Heart right ventricle (tissue), 16 donors: ENCODE data around the gene C3. TPM values are rescaled to one million over a fixed set of nuclear protein-coding genes. Genes with fewer than 3 reads are reported as not detected.

Experiments used
- ATAC-seq, 8 donors: fragments of 200-7000 bp; cut with Tn5 transposase; one replicate each; pipeline ENCODE4 v1.9.1; 2020; ENCODE audit warnings: mild to moderate bottlenecking in 8 of 8, moderate library complexity in 8 of 8, moderate number of reproducible peaks in 1 of 8
- DNase-seq, 2 donors: peaks; one replicate each; pipeline ENCODE4 v3.0.0-alpha.2; 2020
- H3K27ac ChIP-seq, 10 donors: fragments of 200-600 bp; sonication (generic) in 2 of 10; one replicate each; pipeline versions ENCODE4 v1.5.0 to v1.8.0; 2020 to 2022; ENCODE audit warnings: mild to moderate bottlenecking in 3 of 10
- H3K27me3 ChIP-seq, 7 donors: fragments of 200-600 bp; one replicate each; pipeline ENCODE4 v1.8.0; 2021 to 2022; ENCODE audit warnings: mild to moderate bottlenecking in 2 of 7
- H3K36me3 ChIP-seq, 9 donors: fragments of 200-600 bp; sonication (generic) in 1 of 9; one replicate each; pipeline versions ENCODE4 v1.5.0 to v1.8.0; 2020 to 2022; ENCODE audit warnings: mild to moderate bottlenecking in 2 of 9
- H3K4me1 ChIP-seq, 9 donors: fragments of 200-600 bp; sonication (generic) in 1 of 9; one replicate each; pipeline versions ENCODE4 v1.5.0 to v1.8.0; 2020 to 2022; ENCODE audit warnings: mild to moderate bottlenecking in 4 of 9
- H3K4me3 ChIP-seq, 10 donors: fragments of 200-600 bp; sonication (generic) in 2 of 10; one replicate each; pipeline versions ENCODE4 v1.5.0 to v1.8.0; 2020 to 2022; ENCODE audit warnings: mild to moderate bottlenecking in 7 of 10, moderate library complexity in 2 of 10
- H3K9me3 ChIP-seq, 11 donors: fragments of 200-600 bp in 10 of 11; sonication (generic) in 2 of 11; one replicate each; pipeline versions ENCODE4 v1.5.0 to v1.8.0; 2013 to 2022; ENCODE audit warnings: mild to moderate bottlenecking in 2 of 11, control low read depth in 1 of 11, moderate library complexity in 1 of 11
- WGBS, 2 donors: extraction: QIAGEN DNeasy Blood & Tissue Kit; methylation state at CpG; one replicate each; pipeline ENCODE4 v1.1.7; 2013; ENCODE audit warnings: inconsistent platforms in 1 of 2; 5-methylcytosine and 5-hydroxymethylcytosine counted together
- intact Hi-C, 10 donors: fragments of 100-400 bp; cut with DNase I; formaldehyde crosslinking; loops; one replicate each; pipeline versions ENCODE4 v1.11.1 to v1.14.2; 2022
- polyA plus RNA-seq, 2 donors: library from polyadenylated mRNA; stranded (reverse); fragments of 200-250 nt; gene quantifications; one replicate each; pipeline ENCODE4 v1.2.3, GENCODE V29; 2013
- total RNA-seq, 10 donors: library from RNA; stranded (reverse); fragmentation: NEBNext Ultra II Directional in 3 of 10; extraction: Animal tissue kit (Norgen Biotek cat#: 25700) in 3 of 10; gene quantifications; one replicate each; pipeline versions ENCODE4 v1.2.1 to v1.2.4, GENCODE V29; 2021 to 2023
- TF ChIP-seq, protein P1 (sequence below), 9 donors: fragments of 200-600 bp; sonication (generic) in 2 of 9; IDR thresholded peaks; one replicate each; pipeline versions ENCODE4 v1.5.0 to v1.8.0; 2021 to 2022; ENCODE audit warnings: antibody characterized with exemption in 9 of 9, mild to moderate bottlenecking in 5 of 9, moderate library complexity in 1 of 9
- donor health status: Arrhythmogenic right ventricular cardiomyopathy.
- donor health status: ischemic (EF 13 %, LVEDD 7.1; RV severe dilation, severe dysfunction).
- donor health status: healthy with polysubstance abuse.
- donor health status: DM: no; HTN: yes; CAD: no.
- donor health status: DM: no; HTN: no; CAD: no.
- donor health status: ischemic (EF 25% LVEDD 6.9; RV normal size, moderate dysfunction).
- donor health status: ischemic (EF 25% LVEDD 5.7; RV mildly dilated, moderate dysfunction).
- donor health status: healthy.
- donor health status: DM: yes; HTN: yes; CAD: no.
- donor health status: Ischemic cardiomyopathy.
- donor health status: ischemic (EF 35%, LVEDD 5.7; RV mildly dilated, moderate dysfunction).
- donor health status: nonischemic (EF 11% LVEDD 7.7; RV severe dilation, severe dysfunction).
- donor health status: DM: yes; HTN: yes; CAD: no.
- donor health status: PGD.
- donor health status: ischemic (EF 29% LVEDD 5.4; RV normal size, mild dysfunction).
- donor health status: nonischemic (EF 23%, LVEDD 6.1; RV moderate dilation, normal function).

C3 gene
- total and polyA plus RNA-seq, 12 donors: 23.0 to 475 (median 170) TPM

DNA sequence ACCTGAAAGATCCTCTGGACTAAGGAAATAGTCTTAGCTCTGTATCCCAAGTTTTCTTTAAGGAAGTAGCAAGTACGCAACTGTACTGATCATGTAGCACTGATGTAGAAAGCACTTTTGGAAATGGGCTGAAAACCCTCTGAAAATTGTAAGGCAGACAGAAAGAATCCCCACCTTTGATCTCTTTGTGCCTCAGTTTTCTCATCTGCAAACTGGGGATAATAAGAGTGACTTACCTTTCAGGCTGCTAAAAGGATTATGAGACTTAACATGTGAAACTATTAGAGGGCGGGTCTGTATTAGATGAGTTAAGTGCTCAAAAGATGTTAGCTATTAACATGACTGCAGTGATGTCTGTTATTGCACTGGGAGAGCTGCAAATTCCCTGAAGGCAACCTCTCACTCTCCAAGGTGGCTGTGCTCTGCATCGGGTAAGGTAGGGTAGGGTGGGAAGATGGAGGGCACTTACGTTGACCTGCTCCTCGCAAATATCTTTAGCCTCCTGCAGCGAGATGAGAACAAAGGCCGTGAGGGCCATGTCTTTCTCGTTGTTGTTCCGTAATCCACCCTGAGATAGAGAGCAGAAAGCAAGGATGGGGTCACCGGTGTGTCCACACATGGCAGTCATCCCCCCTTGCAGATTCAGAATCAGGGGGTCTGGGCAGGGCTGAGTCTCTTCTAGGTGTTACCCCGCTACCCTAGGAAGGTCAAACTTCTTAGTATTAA, 30.1 kb downstream of the C3 start:
- H3K27me3 ChIP-seq: peaks cover 0 to 19% (median 5%) of the 10 kb centered on the region in 7 donors
- 80 to 82% methylated on average over 11 of the region's 11 CpGs for WGBS, 2 donors
- intact Hi-C loops: no loop called here
- H3K36me3 ChIP-seq: peaks cover 0 to 12% (median 0%) of the 10 kb centered on the region in 9 donors
- H3K27ac ChIP-seq: no peak overlapping the region
- TF ChIP-seq, protein P1, sequence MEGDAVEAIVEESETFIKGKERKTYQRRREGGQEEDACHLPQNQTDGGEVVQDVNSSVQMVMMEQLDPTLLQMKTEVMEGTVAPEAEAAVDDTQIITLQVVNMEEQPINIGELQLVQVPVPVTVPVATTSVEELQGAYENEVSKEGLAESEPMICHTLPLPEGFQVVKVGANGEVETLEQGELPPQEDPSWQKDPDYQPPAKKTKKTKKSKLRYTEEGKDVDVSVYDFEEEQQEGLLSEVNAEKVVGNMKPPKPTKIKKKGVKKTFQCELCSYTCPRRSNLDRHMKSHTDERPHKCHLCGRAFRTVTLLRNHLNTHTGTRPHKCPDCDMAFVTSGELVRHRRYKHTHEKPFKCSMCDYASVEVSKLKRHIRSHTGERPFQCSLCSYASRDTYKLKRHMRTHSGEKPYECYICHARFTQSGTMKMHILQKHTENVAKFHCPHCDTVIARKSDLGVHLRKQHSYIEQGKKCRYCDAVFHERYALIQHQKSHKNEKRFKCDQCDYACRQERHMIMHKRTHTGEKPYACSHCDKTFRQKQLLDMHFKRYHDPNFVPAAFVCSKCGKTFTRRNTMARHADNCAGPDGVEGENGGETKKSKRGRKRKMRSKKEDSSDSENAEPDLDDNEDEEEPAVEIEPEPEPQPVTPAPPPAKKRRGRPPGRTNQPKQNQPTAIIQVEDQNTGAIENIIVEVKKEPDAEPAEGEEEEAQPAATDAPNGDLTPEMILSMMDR (IDR thresholded peaks at IDR 0.05): no peak
- H3K4me3 ChIP-seq: no peak overlapping the region
- no peaks in the 10 kb centered on the region for H3K9me3 ChIP-seq
- DNase-seq: no peak
- no peaks in the 10 kb centered on the region for H3K4me1 ChIP-seq
- ATAC-seq: no peak

- no peak overlapping the region for H3K4me3 ChIP-seq
- H3K9me3 ChIP-seq: peaks cover 0 to 4% (median 0%) of the 10 kb centered on the region in 11 donors
- H3K27ac ChIP-seq: no peak overlapping the region
- TF ChIP-seq, protein P1 (IDR thresholded peaks at IDR 0.05): no peak
- WGBS, 2 donors: 71 to 81% methylated on average over 5 of the region's 5 CpGs
- H3K36me3 ChIP-seq: peaks cover 0 to 12% (median 0%) of the 10 kb centered on the region in 9 donors
- intact Hi-C loops: no loop called here
- ATAC-seq (no peak), DNase-seq (no peak)
- peaks cover 0 to 12% (median 3%) of the 10 kb centered on the region in 7 donors for H3K27me3 ChIP-seq
- no peaks in the 10 kb centered on the region for H3K4me1 ChIP-seq
Observed at GRCh38 chr19:6687114-6687513, 33.3 kb downstream of the C3 start.

DNA sequence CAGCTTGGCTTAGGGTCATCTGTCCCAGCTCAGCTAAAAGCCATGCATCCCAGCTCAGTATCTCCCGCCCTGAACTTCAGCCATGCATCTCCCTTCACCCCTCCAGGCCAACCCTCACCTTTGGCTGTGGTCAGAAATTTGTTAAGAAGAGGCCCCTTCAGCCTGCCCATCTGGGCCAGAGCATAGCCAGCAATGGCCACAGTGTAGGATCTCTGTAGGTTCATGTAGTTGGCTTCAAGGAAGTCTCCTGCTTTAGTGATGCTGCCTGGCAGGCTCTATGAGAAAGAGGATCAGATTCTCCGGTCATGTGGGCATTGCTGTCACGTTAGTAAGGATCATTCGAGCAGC, 33.8 kb downstream of the C3 start:
- no peak for DNase-seq
- Histone ChIP-seq H3K9me3 (peaks cover 0 to 4% (median 0%) of the 10 kb centered on the region in 11 donors), H3K4me1 (no peaks in the 10 kb centered on the region), H3K27ac (no peak overlapping the region), H3K4me3 (no peak overlapping the region), H3K36me3 (peaks cover 0 to 12% (median 0%) of the 10 kb centered on the region in 9 donors), H3K27me3 (peaks cover 0 to 14% (median 3%) of the 10 kb centered on the region in 7 donors)
- intact Hi-C loops: no loop called here
- 79 to 83% methylated on average over 4 of the region's 4 CpGs for WGBS, 2 donors
- no peak for ATAC-seq
- TF ChIP-seq, protein P1 (IDR thresholded peaks at IDR 0.05): no peak

- whole genome bisulfite sequencing, 2 donors: 81 to 83% methylated on average over 15 of the region's 15 CpGs
- TF ChIP-seq, protein P1 (IDR thresholded peaks at IDR 0.05): no peak
- no peak for DNase-seq
Observed at GRCh38 chr19:6685962-6686627, 34.4 kb downstream of the C3 start.

More at GRCh38 chr19:6685962-6686627, 34.4 kb downstream of the C3 start:
- ATAC-seq: no peak
- H3K27ac ChIP-seq: no peak overlapping the region
- H3K4me1 ChIP-seq: no peaks in the 10 kb centered on the region
- peaks cover 0 to 12% (median 0%) of the 10 kb centered on the region in 9 donors for H3K36me3 ChIP-seq
- H3K4me3 ChIP-seq: no peak overlapping the region
- H3K9me3 ChIP-seq: peaks cover 0 to 4% (median 0%) of the 10 kb centered on the region in 11 donors
- intact Hi-C loops: no loop called here
- H3K27me3 ChIP-seq: peaks cover 0 to 17% (median 2%) of the 10 kb centered on the region in 7 donors
